GM19328 (cell line): Measurements from ENCODE around the gene DLGAP3.
"Not testable (repeated sequence)": the region's sequence is repeated elsewhere in the genome, so short reads cannot be mapped to it uniquely, and the experiment has no call there.

Experiments used
- ATAC-seq: cut with Tn5 transposase; IDR thresholded peaks from one replicate; pipeline ENCODE4 v1.9.1; 2021; ENCODE audit warnings: mild to moderate bottlenecking, moderate library complexity; ENCODE audit not compliant: unreplicated experiment

The DLGAP3 gene

DNA sequence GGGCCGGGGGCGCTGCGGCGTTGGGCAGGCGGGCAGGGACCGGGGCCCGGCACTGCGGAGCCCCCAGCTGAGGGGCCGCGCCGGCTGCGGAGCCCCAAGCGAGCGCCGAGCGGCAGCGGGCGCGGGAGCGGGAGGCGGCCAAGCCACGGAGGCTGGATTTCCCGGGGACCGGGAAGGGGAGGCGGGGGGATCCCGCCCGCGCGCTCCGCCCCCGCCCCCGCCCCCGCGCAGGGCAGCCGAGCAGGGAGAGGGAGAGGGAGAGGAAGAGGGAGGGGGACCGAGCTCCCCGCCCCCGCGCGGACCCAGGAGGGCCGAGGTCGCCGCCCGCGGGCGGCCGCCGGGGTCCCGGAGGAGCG lies at the start of gene DLGAP3:
TSS of gene DLGAP3 (minus strand) at position 154 of the 356 bp plus-strand sequence. CDS start 24,267 bp downstream, outside the sequence.
- ATAC-seq = no peak

DNA sequence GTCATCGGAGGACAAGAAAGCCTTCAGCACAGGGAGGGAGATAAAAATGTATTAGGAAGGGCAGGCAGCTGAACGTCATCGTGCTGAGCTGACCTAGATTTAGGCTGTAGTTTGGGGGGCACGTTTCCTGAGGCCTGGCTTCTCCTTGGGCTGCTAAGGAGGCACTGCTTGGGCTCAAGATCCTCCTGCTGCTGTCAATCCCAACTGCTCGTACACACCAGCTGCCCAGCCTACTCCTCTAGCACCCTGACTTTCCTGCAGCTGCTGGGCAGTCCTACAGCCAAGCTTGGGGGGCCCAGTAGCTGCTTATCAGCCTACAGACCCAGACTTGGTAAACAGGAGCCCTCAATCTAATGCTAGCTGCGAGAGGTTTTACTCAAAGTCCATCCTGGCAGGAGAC lies 49.5 kb upstream of the DLGAP3 start:
- ATAC-seq = no peak

DNA sequence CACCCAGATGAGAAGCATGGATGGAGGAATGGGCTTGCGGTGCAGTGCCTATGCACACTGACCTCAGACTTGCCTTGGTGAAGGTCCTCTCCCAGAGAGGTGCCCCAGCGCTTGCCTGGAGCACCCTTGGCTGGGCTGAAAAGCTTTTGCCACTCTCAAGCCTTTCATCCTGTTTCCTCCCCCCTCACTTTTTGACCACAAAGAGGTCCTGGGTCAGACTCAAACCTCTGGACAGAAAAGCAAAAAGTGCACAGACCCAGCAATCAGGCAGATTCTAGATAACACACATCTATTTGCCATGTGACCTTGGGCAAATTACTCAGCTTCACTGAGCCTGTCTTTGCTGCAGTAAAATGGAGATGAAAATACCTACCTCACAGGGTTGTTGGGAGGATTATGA lies 48.4 kb upstream of the DLGAP3 start:
- no peak for ATAC-seq

DNA sequence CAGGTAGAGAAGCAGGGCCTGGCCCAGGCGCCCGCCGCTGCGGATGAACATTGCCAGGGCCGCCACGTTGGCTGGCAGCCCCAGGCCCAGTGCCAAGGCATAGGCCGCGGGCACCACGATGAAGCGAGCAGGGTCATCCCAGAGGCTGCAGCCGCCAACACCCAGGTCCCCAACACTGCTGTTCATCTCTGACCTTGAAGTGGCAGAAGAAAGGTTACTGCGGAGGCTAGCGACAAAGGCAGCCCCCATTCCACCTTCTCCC lies 47.7 kb upstream of the DLGAP3 start:
- ATAC-seq = no peak

GRCh38 chr1:34976384-34977209 lies 47.1 kb upstream of the DLGAP3 start:
- ATAC-seq = no peak

DNA sequence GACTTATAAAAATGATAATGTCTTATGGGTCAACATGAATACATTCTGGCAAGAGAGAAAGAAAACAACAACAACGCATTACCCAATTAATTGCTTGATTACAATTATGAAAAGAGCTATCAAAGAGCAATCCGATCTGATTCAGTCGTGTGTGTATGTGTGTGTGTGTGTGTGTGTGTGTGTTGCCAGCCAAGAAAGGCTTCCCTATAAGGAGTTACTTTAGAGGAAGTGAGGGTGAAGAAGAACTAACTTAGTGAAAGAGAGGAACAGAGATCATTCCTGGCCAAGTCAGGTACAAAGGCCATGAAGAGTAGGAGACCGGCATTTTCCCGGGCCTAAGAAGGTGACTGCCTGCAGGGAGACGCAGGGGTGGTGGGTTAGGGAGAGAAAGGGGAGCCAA lies 46.3 kb upstream of the DLGAP3 start:
- ATAC-seq = no peak

DNA sequence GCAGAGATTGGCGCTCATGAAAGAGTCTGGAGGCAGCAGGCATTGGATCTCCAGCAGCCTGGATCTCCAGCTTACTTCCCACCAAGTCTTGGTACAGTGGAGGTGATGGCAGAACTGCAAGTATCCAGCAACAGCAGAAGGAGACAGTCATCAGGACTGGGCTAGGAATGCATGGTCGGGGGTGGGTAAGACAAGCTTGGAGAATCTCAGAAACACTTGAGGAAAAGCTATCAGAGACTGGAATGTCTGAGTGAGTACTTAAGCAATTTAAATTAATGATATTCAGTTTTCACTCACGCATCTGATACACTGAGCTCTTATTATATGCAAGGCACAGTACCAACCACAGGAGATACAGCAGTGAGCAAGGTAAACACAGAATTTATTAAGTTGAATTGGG lies 45.9 kb upstream of the DLGAP3 start:
- ATAC-seq = no peak

DNA sequence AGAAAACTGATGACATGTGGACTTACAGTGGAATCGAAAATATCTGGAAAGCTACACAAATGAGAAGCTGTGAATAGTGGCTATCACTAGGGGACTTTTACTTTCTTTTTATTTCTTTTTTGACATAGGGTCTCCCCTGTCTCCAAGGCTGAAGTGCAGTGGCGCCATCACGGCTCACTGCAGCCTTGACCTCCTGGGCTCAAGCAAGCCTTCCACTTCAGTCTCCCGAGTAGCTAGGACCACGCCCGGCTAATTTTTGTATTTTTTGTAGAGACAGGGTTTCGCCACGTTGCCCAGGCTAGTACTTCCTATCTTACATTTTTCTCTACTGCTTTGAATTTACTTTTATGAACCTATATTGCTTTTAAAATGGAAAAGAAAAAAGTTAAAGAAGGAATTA lies 45.2 kb upstream of the DLGAP3 start:
- no peak for ATAC-seq

DNA sequence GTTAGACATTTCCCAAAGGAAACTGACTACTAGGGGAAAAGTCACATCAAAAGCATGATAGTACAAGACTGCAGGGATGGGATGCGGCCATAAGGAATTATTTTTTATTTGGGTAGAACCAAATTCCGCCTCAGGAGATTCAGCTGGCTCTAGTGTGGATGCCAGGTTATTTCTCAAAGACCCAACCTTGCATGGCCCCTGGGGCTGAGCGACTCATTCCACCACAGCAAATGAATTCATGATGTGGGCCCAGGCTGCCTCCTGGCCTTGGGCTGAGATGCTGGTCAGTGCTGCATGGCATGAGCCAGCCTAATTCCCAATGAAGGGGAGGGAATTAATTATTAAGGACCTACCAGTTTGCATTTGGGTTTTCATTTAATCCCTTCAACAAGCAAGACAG lies 43.9 kb upstream of the DLGAP3 start:
- no peak for ATAC-seq

DNA sequence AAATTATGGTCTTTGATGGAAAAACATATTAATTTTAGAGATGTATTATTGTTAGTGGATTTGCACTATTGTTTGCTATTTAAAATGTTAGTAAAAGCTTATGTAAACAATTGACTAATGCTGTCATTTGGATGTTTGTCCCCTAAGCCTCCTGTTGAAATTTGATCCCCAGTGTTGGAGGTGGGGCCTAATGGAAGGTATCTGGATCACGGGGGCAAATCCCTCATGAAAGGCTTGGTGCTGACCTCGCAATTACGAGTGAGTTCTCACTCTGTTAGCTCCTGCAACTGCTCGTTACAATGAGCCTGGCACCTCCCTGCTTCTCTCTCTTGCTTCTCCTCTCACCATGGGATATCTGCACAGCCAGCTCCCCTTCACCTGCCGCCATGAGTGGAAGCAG lies 41.4 kb upstream of the DLGAP3 start:
- no peak for ATAC-seq

- no peak for ATAC-seq
Measured at GRCh38 chr1:34970220-34970735, 40.8 kb upstream of the DLGAP3 start.

DNA sequence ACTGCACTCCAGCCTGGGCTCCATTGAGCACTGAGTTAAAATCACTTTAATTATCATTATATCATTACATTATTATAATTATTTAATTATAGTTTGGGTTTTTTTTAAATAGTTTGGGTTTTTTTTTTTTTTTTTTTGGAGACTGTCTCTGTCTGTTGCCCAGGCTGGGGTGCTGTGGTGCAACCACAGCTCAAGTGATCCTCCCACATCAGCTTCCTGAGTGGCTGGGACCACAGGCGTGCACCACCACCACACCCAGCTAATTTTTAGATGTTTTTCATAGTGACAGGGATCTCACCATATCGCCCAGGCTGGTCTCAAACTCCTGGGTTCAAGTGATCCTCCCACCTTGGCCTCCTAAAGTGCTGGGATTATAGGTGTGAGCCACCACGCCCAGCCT lies 38.8 kb upstream of the DLGAP3 start:
- not testable (repeated sequence) for ATAC-seq

DNA sequence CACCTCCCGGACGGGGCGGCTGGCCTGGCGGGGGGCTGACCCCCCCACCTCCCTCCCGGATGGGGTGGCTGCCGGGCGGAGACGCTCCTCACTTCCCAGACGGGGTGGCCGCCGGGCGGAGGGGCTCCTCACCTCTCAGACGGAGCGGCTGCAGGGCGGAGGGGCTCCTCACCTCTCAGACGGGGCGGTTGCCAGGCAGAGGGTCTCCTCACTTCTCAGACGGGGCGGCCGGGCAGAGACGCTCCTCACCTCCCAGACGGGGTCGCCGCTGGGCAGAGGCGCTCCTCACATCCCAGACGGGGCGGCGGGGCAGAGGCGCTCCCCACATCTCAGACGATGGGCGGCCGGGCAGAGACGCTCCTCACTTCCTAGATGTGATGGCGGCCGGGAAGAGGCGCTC lies 38.2 kb upstream of the DLGAP3 start:
- ATAC-seq = not testable (repeated sequence)

DNA sequence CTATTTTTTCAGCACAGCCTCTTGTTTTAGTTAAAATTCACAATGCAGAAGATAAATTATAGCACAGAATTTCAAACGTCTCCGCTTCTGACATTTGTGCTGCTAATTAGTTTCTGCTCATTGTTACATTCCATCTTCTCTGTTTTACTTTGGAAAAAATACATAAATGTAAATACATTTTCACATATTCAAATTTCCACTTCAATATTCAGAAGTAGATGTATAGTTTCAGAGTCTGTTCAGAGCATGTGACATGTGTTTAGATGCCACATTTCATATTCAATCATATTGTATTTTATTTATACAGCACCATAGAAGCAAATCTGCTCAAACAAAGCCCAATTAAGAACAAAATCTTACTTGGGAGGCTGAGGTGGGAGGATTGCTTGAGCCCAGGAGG lies 36.1 kb upstream of the DLGAP3 start:
- ATAC-seq = no peak

- ATAC-seq = no peak
Measured at GRCh38 chr1:34950428-34950827, 21.0 kb upstream of the DLGAP3 start.

DNA sequence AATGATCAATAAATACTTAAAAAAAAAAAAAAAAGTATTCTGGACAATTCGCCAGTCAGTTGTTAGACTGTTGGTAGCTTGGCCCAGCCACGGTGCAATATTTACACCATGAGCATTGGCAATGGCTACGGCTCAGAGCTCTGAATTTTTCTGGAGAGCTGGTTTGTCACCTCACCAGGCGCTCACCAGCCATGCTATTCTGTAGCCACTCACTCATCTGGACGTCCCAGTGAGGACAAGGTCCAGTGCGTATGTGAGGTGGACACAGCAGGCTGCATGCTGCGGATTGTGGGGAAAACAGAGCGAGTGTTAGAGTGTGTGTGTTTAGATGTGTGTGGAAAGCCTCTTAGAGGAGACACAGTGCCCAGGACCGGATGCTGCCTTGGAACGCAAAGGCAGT lies 19.3 kb upstream of the DLGAP3 start:
- ATAC-seq = not testable (repeated sequence)

DNA sequence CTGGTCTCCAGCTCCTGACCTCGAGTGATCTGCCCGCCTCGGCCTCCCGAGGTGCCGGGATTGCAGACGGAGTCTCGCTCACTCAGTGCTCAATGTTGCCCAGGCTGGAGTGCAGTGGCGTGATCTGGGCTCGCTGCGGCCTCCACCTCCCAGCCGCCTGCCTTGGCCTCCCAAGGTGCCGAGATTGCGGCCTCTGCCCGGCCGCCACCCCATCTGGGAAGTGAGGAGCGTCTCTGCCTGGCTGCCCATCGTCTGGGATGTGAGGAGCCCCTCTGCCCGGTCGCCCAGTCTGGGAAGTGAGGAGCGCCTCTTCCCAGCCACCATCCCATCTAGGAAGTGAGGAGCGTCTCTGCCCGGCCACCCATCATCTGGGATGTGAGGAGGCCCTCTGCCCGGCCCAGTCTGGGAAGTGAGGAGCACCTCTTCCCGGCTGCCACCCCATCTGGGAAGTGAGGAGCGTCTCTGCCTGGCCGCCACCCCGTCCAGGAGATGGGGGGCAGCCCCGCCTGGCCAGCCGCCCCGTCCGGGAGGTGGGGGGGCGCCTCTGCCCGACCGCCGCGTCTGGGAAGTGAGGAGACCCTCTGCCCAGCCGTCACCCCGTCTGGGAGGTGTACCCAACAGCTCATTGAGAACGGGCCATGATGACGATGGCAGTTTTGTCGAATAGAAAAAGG lies 18.3 kb upstream of the DLGAP3 start:
- ATAC-seq = not testable (repeated sequence)

- no peak for ATAC-seq
Measured at GRCh38 chr1:34946211-34946610, 16.8 kb upstream of the DLGAP3 start.

DNA sequence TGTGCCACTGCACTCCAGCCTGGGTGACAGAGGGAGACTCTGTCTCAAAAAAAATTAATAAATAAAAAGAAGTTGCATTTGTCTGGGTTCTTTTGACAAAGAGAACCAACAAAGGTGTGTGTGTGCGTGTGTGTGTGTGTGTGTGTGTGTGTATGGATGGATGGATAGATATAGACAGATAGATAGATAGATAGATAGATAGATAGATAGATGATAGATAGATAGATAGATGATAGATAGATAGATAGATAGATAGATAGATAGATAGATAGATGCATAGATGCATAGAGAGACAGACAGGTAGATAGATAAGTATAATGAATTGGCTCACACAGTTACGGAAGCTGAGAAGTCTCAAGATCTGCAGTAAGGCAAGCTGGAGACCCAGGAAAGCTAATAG lies 12.3 kb upstream of the DLGAP3 start:
- not testable (repeated sequence) for ATAC-seq

GRCh38 chr1:34930702-34931071 lies 1.2 kb upstream of the DLGAP3 start:
- ATAC-seq = no peak

- no peak for ATAC-seq
Measured at GRCh38 chr1:34929853-34930701, 627 bp upstream of the DLGAP3 start.
